OCI-LY7 (cell line): ENCODE measurements around the gene TMEM135. TPM values are rescaled to one million over a fixed set of nuclear protein-coding genes. Genes with fewer than 3 reads are reported as not detected.
A peak's percentile ranks its signal among the peaks of the same experiment; 100 is the strongest.
"Not testable (repeated sequence)": the region's sequence is repeated elsewhere in the genome, so short reads cannot be mapped to it uniquely, and the experiment has no call there.

Source experiments
- BruUV-seq: library from RNA; stranded (reverse); fragments of 400-500 nt; replicated peaks from 2 replicates; lab custom pipeline; 2021; lab: Mats Ljungman, UMichigan
- CTCF ChIA-PET: fragments of 300-600 bp; sonication (Branson Sonifier 250); formaldehyde crosslinking; loops from one replicate; lab custom pipeline; 2022; ENCODE audit warnings: antibody characterized with exemption; ENCODE audit not compliant: unreplicated experiment; lab: Charles Lee
- POLR2A ChIA-PET: fragments of 300-600 bp; sonication (Branson Sonifier 250); formaldehyde crosslinking; loops from one replicate; lab custom pipeline; 2022; ENCODE audit warnings: antibody characterized with exemption; lab: Charles Lee
- DNase-seq: peaks from one replicate; pipeline ENCODE4 v3.0.0-alpha.2; 2015; ENCODE audit warnings: low spot score
- H2AFZ ChIP-seq: fragments of 200-600 bp; sonication (generic), shearing (Covaris generic); 2 replicates; pipeline ENCODE4 v1.6.1; 2014; ENCODE audit warnings: mild to moderate bottlenecking, antibody characterized with exemption, low read length, moderate library complexity
- H3K27ac ChIP-seq: fragments of 200-600 bp; sonication (generic); 2 replicates; pipeline ENCODE4 v1.5.1; 2014; ENCODE audit warnings: mixed run types, low read depth, mild to moderate bottlenecking, moderate library complexity, low read length, inconsistent platforms; ENCODE audit not compliant: poor library complexity, severe bottlenecking
- H3K36me3 ChIP-seq: fragments of 200-600 bp; sonication (generic); 2 replicates; pipeline ENCODE4 v1.6.1; 2014; ENCODE audit warnings: mild to moderate bottlenecking, antibody characterized with exemption, low read length, moderate library complexity, mixed read lengths; ENCODE audit not compliant: insufficient read depth
- H3K4me1 ChIP-seq: fragments of 200-600 bp; sonication (generic); 2 replicates; pipeline ENCODE4 v1.5.1; 2014; ENCODE audit warnings: mild to moderate bottlenecking, low read length; ENCODE audit not compliant: insufficient read depth, poor library complexity, severe bottlenecking
- H3K4me2 ChIP-seq: fragments of 200-600 bp; sonication (generic); 2 replicates; pipeline ENCODE4 v1.6.1; 2014; ENCODE audit warnings: mild to moderate bottlenecking, low read length
- H3K4me3 ChIP-seq: fragments of 200-600 bp; sonication (generic); 2 replicates; pipeline ENCODE4 v1.5.1; 2014; ENCODE audit warnings: mild to moderate bottlenecking, low read depth, low read length; ENCODE audit not compliant: poor library complexity, severe bottlenecking
- H3K79me2 ChIP-seq: fragments of 200-600 bp; sonication (generic); 2 replicates; pipeline ENCODE4 v1.6.1; 2016; ENCODE audit warnings: low read depth, mild to moderate bottlenecking, low read length, moderate library complexity, mixed read lengths; ENCODE audit not compliant: insufficient read depth
- H3K9me2 ChIP-seq: fragments of 200-600 bp; sonication (generic); 2 replicates; pipeline ENCODE4 v1.6.1; 2016; ENCODE audit warnings: mild to moderate bottlenecking, low read length, mixed read lengths; ENCODE audit not compliant: insufficient read depth
- H3K9me3 ChIP-seq: fragments of 200-600 bp; sonication (generic); 2 replicates; pipeline ENCODE4 v1.6.1; 2014; ENCODE audit warnings: mild to moderate bottlenecking, mixed run types, low read length, mixed read lengths
- H4K20me1 ChIP-seq: fragments of 200-600 bp; sonication (generic); 2 replicates; pipeline ENCODE4 v1.6.1; 2014; ENCODE audit warnings: mild to moderate bottlenecking, antibody characterized with exemption, low read length, moderate library complexity, mixed read lengths; ENCODE audit not compliant: insufficient read depth
- EZH2phosphoT487 ChIP-seq: fragments of 200-600 bp; sonication (generic); IDR thresholded peaks from 2 replicates; pipeline ENCODE4 v1.6.1; 2018; ENCODE audit warnings: low read depth, borderline replicate concordance, mild to moderate bottlenecking, mixed run types, antibody characterized with exemption, low read length, moderate library complexity, mixed read lengths
- intact Hi-C: fragments of 100-400 bp; cut with micrococcal nuclease; formaldehyde crosslinking; loops from one replicate; pipeline ENCODE4 v1.10.0; 2022; ENCODE audit not compliant: unreplicated experiment
- total RNA-seq, 2 experiments: library from RNA; depleted of rRNA in 1 of 2; stranded (reverse); fragments of >200 nt in 1 of 2; shearing (Covaris generic) in 1 of 2; gene quantifications; 2 replicates each; pipeline ENCODE4 v1.2.3, GENCODE V29; 2014 to 2022
- TF ChIP-seq, protein P1 (sequence below): fragments of 200-600 bp; sonication (generic); conservative IDR thresholded peaks from 2 replicates; pipeline ENCODE4 v1.5.1; 2014; ENCODE audit warnings: mild to moderate bottlenecking, antibody characterized with exemption, low read length, moderate library complexity, mixed read lengths

The TMEM135 gene
- total RNA-seq, 2 experiments from 2014 or later, result 14.5 to 56.4 TPM

GRCh38 chr11:87092567-87092966, 54.8 kb downstream of the TMEM135 start:
- TF ChIP-seq, protein P1, sequence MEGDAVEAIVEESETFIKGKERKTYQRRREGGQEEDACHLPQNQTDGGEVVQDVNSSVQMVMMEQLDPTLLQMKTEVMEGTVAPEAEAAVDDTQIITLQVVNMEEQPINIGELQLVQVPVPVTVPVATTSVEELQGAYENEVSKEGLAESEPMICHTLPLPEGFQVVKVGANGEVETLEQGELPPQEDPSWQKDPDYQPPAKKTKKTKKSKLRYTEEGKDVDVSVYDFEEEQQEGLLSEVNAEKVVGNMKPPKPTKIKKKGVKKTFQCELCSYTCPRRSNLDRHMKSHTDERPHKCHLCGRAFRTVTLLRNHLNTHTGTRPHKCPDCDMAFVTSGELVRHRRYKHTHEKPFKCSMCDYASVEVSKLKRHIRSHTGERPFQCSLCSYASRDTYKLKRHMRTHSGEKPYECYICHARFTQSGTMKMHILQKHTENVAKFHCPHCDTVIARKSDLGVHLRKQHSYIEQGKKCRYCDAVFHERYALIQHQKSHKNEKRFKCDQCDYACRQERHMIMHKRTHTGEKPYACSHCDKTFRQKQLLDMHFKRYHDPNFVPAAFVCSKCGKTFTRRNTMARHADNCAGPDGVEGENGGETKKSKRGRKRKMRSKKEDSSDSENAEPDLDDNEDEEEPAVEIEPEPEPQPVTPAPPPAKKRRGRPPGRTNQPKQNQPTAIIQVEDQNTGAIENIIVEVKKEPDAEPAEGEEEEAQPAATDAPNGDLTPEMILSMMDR, result no peak
- TF ChIP-seq EZH2phosphoT487, result no peak
- Histone ChIP-seq H3K9me2 (no peaks in the 10 kb centered on the region), H3K4me3 (no peak overlapping the region), H3K9me3 (peaks cover 25% of the 10 kb centered on the region; the same call in 1 of the 2 replicates), H3K4me2 (no peak overlapping the region), H3K27ac (no peak overlapping the region), H4K20me1 (no peaks in the 10 kb centered on the region), H3K36me3 (peaks cover 39% of the 10 kb centered on the region), H3K4me1 (no peaks in the 10 kb centered on the region), H3K79me2 (no peaks in the 10 kb centered on the region), H2AFZ (no peak overlapping the region)
- CTCF ChIA-PET, result no interaction called here
- intact Hi-C loops, result no loop called here
- POLR2A ChIA-PET, result interaction anchor here (0.6 to 2.0 kb wide), 3 partner anchors 11 to 194 kb away, joined by 3 to 8 read pairs (median 3); no protein-coding TSS in a partner anchor
- no peak for DNase-seq
- no TSS peak for BruUV-seq

DNA sequence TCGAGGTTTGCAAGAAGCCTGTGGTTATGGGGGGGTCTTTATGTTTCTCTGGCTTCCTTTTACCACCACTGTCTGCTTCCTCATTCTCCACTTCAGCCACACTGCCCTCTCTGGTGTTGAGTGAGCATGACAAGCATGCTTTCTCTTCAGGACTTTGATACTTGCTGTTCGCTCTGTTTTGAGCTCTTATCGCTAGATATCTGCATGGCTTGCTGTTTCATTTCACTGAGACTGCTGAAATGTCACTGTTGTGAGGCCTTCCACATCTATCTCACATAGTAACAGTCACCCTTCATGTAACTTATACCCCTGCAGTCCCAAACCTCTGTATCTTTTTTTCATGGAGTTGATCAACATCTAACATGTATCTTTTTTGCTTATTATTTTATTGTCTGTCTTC, 59.8 kb downstream of the TMEM135 start:
- Histone ChIP-seq H3K79me2 (no peaks in the 10 kb centered on the region), H3K36me3 (peaks cover 21% of the 10 kb centered on the region), H4K20me1 (no peaks in the 10 kb centered on the region), H3K9me2 (no peaks in the 10 kb centered on the region), H2AFZ (no peak overlapping the region), H3K4me3 (no peak overlapping the region), H3K4me2 (no peak overlapping the region), H3K9me3 (peaks cover 7% of the 10 kb centered on the region; the same call in 1 of the 2 replicates), H3K4me1 (no peaks in the 10 kb centered on the region), H3K27ac (no peak overlapping the region)
- ChIA-PET POLR2A (interaction anchor here (0.8 to 1.5 kb wide), 5 partner anchors 9 to 60 kb away, joined by 3 to 9 read pairs (median 3); partner anchors contain the start of gene TMEM135), CTCF (interaction anchor here (0.7 kb wide), 1 partner anchor 76 kb away, joined by 3 read pairs; no protein-coding TSS in a partner anchor)
- TF ChIP-seq, protein P1, result peak; percentile 83
- TF ChIP-seq EZH2phosphoT487, result no peak
- intact Hi-C loops, result no loop called here
- peak; percentile 51 for DNase-seq
- BruUV-seq, result no TSS peak

DNA sequence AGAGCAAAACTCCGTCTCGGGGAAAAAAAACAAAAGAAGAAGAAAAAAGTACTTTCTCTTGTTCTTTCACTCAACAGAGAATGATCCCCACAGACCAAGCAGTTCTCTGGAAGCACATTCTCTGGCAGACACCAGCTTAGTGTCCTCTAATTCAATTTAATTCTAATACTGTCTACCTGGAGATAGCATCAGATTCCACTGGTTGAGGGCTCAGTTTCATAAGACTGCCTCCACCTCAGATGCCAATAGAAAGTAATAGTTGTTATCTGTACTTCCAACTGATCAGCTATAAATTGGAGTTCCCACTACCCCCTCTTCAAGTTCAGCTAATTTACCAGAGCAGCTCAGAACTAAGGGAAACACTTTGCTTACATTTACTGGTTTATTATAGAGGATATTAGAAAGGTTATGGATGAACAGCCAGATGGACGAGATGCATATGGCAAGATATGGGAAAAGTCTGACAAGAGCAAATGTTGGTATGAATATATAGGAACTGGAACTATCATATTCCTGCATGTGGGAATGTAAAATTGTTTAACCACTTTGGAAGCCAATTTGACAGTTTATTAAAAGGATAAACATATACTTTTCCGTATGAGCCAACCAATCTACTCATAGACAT, 64.3 kb downstream of the TMEM135 start:
- Histone ChIP-seq H3K4me2 (no peak overlapping the region), H3K9me3 (no peaks in the 10 kb centered on the region), H3K79me2 (no peaks in the 10 kb centered on the region), H3K36me3 (peaks cover 8% of the 10 kb centered on the region), H4K20me1 (no peaks in the 10 kb centered on the region), H3K9me2 (no peaks in the 10 kb centered on the region), H3K4me1 (no peaks in the 10 kb centered on the region), H3K4me3 (no peak overlapping the region), H3K27ac (no peak overlapping the region), H2AFZ (no peak overlapping the region)
- POLR2A ChIA-PET, result interaction anchor here (0.5 kb wide), 1 partner anchor 348 kb away, joined by 5 read pairs; no protein-coding TSS in a partner anchor
- CTCF ChIA-PET, result no interaction called here
- DNase-seq, result no peak
- no peak for TF ChIP-seq EZH2phosphoT487
- TF ChIP-seq, protein P1, result no peak
- intact Hi-C loops, result no loop called here
- no TSS peak for BruUV-seq

DNA sequence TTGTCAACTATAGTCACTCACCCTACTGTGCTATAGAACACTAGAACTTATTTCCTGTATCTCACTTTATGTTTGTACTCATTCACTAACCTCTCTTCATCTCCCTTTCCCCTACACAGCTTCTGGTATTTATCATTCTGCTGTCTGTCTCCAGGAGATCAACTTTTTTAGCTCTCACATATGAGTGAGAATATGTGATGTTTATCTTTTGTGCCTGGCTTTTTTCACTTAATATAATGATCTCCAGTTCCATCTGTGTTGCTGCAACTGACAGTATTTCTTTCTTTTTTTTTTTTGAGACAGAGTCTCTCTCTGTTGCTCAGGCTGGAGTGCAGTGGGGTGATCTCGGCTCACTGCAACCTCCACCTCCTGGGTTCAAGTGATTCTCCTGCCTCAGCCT, 68.1 kb downstream of the TMEM135 start:
- H4K20me1 ChIP-seq, intact Hi-C loops, H3K4me1 ChIP-seq, CTCF ChIA-PET, H3K36me3 ChIP-seq, H3K9me2 ChIP-seq, H3K27ac ChIP-seq, BruUV-seq, H3K9me3 ChIP-seq, DNase-seq, H2AFZ ChIP-seq, H3K79me2 ChIP-seq, H3K4me2 ChIP-seq, H3K4me3 ChIP-seq: not testable (repeated sequence)
- POLR2A ChIA-PET, result interaction anchor here (0.7 kb wide), 1 partner anchor 175 kb away, joined by 3 read pairs; no protein-coding TSS in a partner anchor
